ENCODE measurements around the gene THAP2. TPM values are rescaled to one million over a fixed set of nuclear protein-coding genes. Genes with fewer than 3 reads are reported as not detected.

THAP2 gene
- total RNA-seq, 2 donors from 2014 or later: 5.2 to 9.2 TPM

Other genes starting within 250 kb of the THAP2 start
- gene LGR5, start 224.5 kb upstream of the THAP2 start, total RNA-seq: not detected
- gene ZFC3H1, start 453 bp upstream of the THAP2 start, total RNA-seq: 100 to 1,000 TPM in 1 of 2 donors, 10 to 100 TPM in 1; 71.1 to 104 TPM
- gene TMEM19, start 21.8 kb downstream of the THAP2 start, total RNA-seq: 10 to 100 TPM; 13.4 to 24.8 TPM
- gene RAB21, start 90.6 kb downstream of the THAP2 start, total RNA-seq: 100 to 1,000 TPM in 1 of 2 donors, 10 to 100 TPM in 1; 50.0 to 126 TPM
- 10 to 100 TPM; 29.9 to 31.2 TPM for gene TBC1D15, start 175.5 kb downstream of the THAP2 start, total RNA-seq